Measurements from ENCODE around the gene SCN4A.
"Not testable (repeated sequence)": the region's sequence is repeated elsewhere in the genome, so short reads cannot be mapped to it uniquely, and the experiment has no call there.

Gene SCN4A

GRCh38 chr17:63984651-63985386 lies 12.1 kb upstream of the SCN4A start:
- peak in 2 of 5 experiments; percentile 39 to 88 for DNase-seq

GRCh38 chr17:63984236-63984635 lies 11.5 kb upstream of the SCN4A start:
- DNase-seq: no peak

GRCh38 chr17:63983320-63983719 lies 10.6 kb upstream of the SCN4A start:
- no peak for DNase-seq

GRCh38 chr17:63982641-63983040 lies 9.9 kb upstream of the SCN4A start:
- not testable (repeated sequence) for DNase-seq

- no peak for DNase-seq
Observed at GRCh38 chr17:63978272-63979200, 5.8 kb upstream of the SCN4A start.

- DNase-seq: no peak
Observed at GRCh38 chr17:63976702-63977101, 4.0 kb upstream of the SCN4A start.

GRCh38 chr17:63975541-63976092 lies 2.9 kb upstream of the SCN4A start:
- no peak for DNase-seq

- DNase-seq: no peak
Observed at GRCh38 chr17:63974594-63975192, 2.0 kb upstream of the SCN4A start.

GRCh38 chr17:63973930-63974593 lies 1.3 kb upstream of the SCN4A start:
- no peak for DNase-seq

GRCh38 chr17:63973247-63973646 lies 529 bp upstream of the SCN4A start:
- no peak for DNase-seq

GRCh38 chr17:63969278-63969677 lies 3.4 kb downstream of the SCN4A start:
- no peak for DNase-seq

GRCh38 chr17:63967953-63968352 lies 4.8 kb downstream of the SCN4A start:
- peak in 1 of 5 experiments; percentile 47 for DNase-seq

GRCh38 chr17:63966646-63967264 lies 6.0 kb downstream of the SCN4A start:
- peak in 2 of 5 experiments; percentile 71 to 76 for DNase-seq

GRCh38 chr17:63963123-63963522 lies 9.6 kb downstream of the SCN4A start:
- no peak for DNase-seq

- DNase-seq: no peak
Observed at GRCh38 chr17:63962298-63962744, 10.4 kb downstream of the SCN4A start.

GRCh38 chr17:63961355-63962212 lies 11.1 kb downstream of the SCN4A start:
- DNase-seq: peak in 2 of 5 experiments; percentile 25 to 37

GRCh38 chr17:63960430-63960829 lies 12.3 kb downstream of the SCN4A start:
- DNase-seq: no peak

GRCh38 chr17:63960006-63960405 lies 12.7 kb downstream of the SCN4A start:
- no peak for DNase-seq

GRCh38 chr17:63956296-63956920 lies 16.3 kb downstream of the SCN4A start:
- no peak for DNase-seq

GRCh38 chr17:63955791-63956190 lies 16.9 kb downstream of the SCN4A start:
- no peak for DNase-seq

Measured in T-helper 2 cell (primary cell).